NOMO-1 (cell line): ENCODE measurements around the gene FURIN.

Experiments
- DNase-seq, 2 experiments: peaks; one replicate each; lab custom pipeline; 2025; ENCODE audit not compliant: unreplicated experiment in 2 of 2; lab: John Stamatoyannopoulos, UW

Gene FURIN

DNA sequence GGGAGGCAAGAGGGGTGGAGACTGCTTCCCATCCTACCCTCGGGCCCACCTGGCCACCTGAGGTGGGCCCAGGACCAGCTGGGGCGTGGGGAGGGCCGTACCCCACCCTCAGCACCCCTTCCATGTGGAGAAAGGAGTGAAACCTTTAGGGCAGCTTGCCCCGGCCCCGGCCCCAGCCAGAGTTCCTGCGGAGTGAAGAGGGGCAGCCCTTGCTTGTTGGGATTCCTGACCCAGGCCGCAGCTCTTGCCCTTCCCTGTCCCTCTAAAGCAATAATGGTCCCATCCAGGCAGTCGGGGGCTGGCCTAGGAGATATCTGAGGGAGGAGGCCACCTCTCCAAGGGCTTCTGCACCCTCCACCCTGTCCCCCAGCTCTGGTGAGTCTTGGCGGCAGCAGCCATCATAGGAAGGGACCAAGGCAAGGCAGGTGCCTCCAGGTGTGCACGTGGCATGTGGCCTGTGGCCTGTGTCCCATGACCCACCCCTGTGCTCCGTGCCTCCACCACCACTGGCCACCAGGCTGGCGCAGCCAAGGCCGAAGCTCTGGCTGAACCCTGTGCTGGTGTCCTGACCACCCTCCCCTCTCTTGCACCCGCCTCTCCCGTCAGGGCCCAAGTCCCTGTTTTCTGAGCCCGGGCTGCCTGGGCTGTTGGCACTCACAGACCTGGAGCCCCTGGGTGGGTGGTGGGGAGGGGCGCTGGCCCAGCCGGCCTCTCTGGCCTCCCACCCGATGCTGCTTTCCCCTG lies 13.8 kb downstream of the FURIN start:
- DNase-seq = no peak

DNA sequence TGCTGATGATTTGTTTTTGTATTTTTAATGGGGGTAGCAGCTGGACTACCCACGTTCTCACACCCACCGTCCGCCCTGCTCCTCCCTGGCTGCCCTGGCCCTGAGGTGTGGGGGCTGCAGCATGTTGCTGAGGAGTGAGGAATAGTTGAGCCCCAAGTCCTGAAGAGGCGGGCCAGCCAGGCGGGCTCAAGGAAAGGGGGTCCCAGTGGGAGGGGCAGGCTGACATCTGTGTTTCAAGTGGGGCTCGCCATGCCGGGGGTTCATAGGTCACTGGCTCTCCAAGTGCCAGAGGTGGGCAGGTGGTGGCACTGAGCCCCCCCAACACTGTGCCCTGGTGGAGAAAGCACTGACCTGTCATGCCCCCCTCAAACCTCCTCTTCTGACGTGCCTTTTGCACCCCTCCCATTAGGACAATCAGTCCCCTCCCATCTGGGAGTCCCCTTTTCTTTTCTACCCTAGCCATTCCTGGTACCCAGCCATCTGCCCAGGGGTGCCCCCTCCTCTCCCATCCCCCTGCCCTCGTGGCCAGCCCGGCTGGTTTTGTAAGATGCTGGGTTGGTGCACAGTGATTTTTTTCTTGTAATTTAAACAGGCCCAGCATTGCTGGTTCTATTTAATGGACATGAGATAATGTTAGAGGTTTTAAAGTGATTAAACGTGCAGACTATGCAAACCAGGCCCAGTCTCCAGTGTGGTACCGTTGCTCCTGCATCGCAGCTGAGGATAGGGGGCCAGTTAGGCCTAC lies 14.6 kb downstream of the FURIN start:
- no peak for DNase-seq

DNA sequence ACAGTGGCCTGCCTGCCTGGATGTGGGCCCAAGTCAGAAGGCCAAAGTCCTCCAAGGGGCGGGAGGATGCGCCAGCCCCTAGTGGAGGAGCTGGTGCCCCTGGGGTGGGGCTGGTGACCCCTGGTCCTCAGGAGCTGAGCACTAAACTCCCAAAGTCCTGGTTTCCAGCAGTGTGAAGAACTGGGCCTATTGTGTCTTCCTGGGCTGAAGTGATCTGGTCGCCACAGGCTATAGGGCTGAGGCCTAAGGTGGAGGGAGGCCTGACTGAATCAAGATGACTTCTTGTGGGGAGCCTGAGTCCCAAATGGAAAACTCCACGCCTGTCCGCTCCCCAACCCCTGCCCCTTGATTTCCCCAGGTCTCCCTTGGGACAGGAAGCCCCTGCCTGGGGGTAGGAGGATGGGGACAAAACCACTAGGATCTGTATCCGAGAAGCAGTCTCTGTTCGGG lies 15.2 kb downstream of the FURIN start:
- no peak for DNase-seq

DNA sequence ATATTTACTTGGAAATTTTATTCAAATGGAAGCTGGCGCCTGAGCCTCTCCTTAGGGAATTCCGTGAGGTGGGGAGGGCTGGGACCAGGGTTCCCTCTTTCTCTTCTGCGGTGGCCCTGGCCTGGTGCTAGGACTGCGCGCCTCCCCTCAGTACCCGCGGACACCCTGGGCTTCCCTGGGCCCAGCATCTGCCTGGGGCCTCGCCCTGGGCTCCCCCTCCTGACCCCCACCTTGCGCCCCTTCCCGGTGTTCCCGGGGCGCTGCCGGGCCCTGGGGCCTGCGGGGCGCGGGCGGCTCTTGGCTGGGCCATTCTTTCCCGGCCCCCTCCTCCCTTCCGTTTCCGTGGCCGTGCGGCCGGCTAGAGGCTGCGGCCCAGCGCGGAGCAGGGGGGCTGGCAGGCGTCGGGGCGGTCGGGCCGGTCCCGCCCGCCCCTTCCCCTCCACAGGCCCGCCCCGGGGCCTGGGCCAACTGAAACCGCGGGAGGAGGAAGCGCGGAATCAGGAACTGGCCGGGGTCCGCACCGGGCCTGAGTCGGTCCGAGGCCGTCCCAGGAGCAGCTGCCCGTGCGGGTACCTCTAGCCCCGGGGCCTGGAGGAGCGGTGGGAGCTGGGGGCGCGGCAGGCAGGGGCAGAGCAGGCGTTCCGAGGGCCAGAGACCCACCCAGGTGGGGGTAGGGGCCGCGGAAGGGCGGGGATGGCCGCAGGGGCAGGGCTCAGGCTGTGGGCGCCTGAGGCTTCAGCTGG lies 15.8 kb downstream of the FURIN start, which contains the start of gene FES:
Gene FES (plus strand): TSS at position 529 of the 743 bp plus-strand sequence. CDS start 542 bp downstream, outside the sequence.
- DNase-seq = peak; percentile 64 to 84

DNA sequence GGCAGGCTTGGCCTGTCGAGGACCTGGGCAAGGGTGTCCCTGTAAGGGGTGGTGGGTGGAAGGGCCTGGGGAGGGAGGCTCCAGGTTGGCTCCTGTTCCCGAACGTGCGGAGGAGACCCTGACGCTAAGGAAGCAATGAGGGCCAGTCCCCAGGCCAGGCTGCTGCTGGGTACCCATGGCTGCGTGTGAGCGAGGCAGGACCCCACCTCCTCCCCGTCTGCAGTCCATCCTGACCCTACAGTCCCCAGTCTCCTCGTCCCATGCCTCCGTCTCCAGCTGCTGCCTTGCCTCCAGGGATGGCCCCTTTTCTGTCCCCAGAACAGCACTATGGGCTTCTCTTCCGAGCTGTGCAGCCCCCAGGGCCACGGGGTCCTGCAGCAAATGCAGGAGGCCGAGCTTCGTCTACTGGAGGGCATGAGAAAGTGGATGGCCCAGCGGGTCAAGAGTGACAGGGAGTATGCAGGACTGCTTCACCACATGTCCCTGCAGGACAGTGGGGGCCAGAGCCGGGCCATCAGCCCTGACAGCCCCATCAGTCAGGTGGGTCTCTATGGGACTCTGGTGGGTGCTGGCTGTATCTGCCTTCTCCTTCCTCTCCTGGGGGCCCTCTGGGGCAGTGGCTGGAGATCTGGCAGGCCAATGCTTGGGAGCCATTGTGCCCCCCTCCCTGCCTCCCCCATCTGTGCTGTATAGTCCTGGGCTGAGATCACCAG lies 16.5 kb downstream of the FURIN start:
- no peak for DNase-seq

DNA sequence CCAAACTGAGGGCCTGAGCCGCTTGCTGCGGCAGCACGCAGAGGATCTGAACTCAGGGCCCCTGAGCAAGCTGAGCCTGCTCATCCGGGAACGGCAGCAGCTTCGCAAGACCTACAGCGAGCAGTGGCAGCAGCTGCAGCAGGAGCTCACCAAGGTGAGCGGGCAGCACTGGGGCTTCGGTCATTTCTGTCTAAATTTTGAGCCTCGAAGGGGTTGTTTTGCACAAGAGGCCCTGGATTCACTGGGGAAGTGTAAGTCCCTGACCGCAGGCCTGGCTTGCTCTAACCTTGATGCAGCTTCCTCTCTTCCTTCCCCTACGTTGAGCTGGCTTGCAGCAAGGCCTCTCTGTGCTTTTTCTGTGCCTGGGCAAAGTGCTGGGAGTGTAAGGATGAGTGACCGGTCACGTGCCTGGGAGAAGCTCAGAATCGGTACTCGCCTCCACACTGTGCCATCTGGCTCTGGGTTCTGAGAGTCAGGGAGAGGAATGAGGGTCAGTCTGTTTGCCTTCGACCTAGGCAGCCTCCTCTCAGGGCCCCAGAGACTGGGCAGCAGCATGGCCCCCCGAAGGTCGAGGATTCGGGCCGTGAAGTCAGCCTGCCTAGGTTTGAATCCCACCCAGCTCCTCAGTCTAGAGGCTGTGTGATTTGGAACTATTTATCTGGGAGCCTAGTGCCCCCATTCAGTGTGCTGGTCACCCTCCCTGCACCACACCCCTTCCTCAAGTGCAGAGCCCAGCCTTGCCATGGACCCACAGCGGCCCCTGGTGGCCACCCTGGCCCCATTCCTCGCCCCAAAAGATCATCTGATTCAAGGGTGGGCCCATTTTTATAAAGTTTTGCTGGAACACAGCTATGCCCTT lies 17.3 kb downstream of the FURIN start:
- DNase-seq = peak; percentile 84 to 85

DNA sequence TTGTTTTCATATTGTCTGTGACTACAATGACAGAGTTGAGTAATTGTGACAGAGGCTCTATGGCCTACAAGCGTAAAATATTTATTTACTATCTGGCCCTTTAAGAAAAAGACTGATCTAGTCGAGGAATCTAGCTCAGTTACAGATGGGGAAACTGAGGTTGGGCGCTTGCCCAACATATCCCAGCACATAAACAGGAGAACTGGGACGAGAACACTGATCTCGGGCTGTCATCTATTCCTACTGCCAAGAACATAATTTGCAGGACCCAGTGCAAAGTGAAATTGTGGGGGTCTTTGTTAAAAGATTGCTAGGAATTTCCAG lies 17.9 kb downstream of the FURIN start:
- no peak for DNase-seq

DNA sequence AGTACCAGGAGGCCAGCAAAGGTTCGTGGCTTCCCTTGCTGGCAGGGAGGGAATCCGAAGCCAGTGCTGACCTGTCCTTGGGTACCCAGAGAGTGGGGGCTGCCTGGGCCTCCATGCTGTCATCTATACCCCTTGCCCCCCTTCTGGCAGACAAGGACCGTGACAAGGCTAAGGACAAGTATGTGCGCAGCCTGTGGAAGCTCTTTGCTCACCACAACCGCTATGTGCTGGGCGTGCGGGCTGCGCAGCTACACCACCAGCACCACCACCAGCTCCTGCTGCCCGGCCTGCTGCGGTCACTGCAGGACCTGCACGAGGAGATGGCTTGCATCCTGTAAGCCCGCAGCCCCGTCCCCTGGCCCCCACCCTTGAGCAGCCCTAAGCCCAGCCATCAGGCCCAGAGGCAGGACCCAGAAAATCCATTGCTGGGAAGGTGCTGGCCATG lies 18.7 kb downstream of the FURIN start:
- no peak for DNase-seq

DNA sequence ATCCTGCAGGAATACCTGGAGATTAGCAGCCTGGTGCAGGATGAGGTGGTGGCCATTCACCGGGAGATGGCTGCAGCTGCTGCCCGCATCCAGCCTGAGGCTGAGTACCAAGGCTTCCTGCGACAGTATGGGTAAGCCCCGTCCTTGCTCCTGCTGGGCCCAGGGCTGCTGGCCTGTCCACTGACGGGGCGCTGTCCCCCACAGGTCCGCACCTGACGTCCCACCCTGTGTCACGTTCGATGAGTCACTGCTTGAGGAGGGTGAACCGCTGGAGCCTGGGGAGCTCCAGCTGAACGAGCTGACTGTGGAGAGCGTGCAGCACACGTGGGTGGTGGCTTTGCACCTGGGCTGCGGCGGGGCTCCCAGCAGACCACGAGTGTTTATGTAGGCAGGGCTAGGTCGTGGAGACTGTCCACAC lies 20.9 kb downstream of the FURIN start:
- DNase-seq = no peak

DNA sequence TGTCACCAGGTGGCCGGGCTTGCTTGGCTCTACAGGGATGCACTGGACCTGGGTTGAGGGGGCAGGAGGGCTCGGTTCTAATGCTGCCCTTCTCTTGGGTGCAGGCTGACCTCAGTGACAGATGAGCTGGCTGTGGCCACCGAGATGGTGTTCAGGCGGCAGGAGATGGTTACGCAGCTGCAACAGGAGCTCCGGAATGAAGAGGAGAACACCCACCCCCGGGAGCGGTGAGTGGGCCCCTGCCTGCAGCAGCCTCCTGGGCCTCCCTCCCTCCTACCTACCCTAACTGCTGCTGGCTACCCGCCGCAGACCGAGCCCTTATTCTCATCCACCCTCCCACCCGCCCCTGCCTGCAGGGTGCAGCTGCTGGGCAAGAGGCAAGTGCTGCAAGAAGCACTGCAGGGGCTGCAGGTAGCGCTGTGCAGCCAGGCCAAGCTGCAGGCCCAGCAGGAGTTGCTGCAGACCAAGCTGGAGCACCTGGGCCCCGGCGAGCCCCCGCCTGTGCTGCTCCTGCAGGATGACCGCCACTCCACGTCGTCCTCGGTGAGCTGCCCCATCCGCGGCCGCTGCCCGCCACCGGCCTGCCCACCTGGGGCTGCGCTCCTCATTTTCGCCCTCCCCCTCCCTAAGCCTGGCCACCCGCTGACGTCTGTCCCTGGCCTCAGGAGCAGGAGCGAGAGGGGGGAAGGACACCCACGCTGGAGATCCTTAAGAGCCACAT lies 21.5 kb downstream of the FURIN start:
- no peak for DNase-seq

DNA sequence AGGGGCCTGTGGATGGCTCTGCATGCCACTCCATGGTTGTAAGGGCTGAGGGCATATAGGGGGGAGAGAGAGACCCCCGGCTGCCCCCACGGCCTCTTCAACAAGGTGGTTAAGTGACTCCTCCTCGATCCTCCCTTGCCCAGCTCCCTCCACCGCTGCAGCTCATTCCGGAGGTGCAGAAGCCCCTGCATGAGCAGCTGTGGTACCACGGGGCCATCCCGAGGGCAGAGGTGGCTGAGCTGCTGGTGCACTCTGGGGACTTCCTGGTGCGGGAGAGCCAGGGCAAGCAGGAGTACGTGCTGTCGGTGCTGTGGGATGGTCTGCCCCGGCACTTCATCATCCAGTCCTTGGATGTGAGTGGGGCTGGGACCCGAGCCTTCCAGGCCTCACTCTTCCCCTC lies 22.5 kb downstream of the FURIN start:
- DNase-seq = no peak

DNA sequence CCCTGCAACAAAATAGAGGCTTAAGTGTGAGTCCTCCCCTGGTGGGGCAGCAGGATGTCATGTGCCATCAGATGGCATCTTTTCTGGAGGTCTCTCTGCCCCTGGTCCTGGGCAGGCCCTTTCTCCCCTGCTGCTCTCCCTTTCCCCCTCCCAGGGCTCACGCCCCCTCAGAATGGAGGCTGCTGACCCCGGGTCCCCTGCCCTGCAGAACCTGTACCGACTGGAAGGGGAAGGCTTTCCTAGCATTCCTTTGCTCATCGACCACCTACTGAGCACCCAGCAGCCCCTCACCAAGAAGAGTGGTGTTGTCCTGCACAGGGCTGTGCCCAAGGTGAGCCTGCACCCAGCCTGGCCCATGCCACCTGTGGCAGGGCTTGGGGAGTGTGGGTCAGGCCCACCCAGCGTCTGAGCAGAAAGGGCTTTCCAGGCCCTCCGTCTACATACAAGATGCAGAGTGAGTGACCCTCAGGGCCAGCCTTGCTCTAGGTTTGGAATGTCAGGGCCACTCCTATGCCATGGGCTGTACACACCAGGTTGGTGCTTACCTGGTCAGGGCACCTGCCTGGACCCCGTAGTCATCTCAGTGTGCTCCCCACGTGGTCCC lies 23.1 kb downstream of the FURIN start:
- DNase-seq = no peak

DNA sequence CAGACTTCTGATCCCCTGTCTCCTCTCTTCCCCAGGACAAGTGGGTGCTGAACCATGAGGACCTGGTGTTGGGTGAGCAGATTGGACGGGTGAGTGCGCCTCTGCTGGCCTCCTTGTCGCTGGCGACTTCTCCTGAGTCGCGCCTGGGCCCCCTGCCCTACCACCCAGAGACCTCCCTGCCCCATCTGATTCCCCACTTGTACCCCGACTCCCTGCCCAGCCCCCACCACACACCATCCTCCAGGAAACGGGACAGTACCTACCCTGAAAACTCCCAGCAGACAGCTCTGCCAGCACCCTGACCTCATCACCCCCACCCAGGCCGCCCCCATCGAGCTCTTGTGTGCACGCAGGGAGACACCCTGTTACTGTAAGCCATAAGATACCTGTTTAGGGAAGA lies 23.6 kb downstream of the FURIN start:
- DNase-seq = no peak

DNA sequence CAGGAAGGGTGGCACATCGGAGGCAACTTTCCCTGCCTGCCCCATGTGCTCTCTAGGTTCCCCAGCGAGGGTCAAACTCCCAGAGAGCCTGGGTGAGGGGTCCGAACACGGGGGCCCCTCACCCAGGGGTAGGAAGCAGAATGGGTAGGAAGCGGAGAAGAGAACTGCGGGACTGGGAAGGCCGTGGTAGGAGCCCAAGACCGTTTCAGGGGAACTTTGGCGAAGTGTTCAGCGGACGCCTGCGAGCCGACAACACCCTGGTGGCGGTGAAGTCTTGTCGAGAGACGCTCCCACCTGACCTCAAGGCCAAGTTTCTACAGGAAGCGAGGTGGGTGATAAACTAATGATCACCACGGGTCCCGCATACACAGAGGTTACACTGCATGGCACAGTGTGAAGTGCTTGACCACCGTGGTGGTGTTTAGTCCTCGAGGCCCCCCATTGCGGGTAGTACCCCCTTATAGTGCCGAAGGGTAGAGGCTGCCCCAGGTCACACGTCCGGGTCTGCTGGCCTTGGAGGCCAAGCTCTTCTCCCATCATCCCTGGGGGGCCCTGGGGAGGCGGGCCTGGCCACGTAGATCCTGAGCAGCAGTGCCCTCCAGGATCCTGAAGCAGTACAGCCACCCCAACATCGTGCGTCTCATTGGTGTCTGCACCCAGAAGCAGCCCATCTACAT lies 24.2 kb downstream of the FURIN start:
- DNase-seq = no peak

DNA sequence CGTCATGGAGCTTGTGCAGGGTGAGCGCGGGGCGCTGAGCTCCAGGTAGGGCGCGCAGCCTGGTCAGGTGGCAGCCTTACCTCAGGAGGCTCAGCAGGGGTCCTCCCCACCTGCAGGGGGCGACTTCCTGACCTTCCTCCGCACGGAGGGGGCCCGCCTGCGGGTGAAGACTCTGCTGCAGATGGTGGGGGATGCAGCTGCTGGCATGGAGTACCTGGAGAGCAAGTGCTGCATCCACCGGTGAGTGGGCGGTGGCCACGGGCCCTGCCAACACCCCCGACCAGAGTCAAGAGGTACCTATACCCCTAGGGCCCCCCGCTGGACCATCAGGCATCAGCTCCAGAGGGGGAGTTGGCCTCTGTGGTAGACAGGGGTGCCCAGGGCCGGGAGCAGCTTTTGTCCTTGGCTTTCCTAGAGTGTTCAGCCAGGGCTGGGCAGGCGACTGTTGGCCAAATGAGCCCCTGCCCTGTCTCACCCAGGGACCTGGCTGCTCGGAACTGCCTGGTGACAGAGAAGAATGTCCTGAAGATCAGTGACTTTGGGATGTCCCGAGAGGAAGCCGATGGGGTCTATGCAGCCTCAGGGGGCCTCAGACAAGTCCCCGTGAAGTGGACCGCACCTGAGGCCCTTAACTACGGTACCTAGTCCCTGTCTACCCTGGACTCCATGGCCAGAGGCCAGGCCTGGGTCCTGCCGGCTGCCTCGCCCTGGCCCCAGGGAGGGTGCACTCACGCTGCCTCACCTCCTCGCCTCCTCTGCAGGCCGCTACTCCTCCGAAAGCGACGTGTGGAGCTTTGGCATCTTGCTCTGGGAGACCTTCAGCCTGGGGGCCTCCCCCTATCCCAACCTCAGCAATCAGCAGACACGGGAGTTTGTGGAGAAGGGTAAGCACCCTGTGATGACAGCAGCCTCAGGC lies 25.0 kb downstream of the FURIN start:
- no peak for DNase-seq

DNA sequence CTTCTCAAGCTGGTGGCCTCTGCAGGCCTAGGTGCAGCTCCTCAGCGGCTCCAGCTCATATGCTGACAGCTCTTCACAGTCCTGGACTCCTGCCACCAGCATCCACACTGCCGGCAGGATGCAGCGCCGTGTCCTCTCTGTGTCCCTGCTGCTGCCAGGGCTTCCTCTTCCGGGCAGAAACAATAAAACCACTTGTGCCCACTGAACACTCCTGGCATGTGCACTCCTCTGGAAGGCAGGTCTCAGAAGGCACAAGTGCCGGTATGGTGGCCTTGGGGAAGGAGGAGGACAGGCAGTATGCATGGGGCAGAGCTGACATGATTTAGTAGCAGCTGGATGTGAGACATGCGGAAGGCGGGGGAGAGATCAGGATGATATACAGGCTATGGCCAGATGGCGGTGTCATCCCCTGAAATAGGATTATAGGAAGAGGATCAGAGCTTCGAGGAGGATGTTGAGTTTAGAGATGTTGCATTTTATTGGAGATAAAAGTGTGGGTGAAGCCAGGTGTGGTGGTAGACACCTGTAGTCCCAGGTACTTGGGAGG lies 27.3 kb downstream of the FURIN start:
- no peak for DNase-seq

DNA sequence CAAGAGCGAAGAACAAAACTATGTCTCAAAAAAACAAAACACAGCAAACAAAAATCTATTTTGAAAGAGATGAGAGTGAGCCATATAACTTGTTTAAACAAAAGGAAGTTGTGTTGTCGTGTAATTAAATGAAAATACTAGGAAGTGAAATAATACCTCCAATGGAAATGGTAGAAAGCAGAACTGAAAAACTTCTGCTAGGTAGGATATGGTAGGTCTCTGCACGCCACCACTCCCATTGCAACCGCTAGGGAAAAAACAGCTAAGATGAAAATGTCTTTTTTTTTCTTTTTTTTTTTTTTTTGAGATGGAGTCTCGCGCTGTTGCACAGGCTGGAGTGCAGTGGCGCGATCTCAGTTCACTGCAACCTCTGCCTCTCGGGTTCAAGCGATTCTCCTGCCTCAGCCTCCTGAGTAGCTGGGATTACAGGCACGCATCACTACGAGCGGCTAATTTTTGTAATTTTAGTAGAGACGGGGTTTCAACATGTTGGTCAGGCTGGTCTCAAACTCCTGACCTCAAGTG lies 28.8 kb downstream of the FURIN start:
- peak; percentile 59 to 95 for DNase-seq
